Muscle layer of colon (tissue), 2 donors: ENCODE results near the gene SLC47A2.
"Not testable (repeated sequence)": the region's sequence is repeated elsewhere in the genome, so short reads cannot be mapped to it uniquely, and the experiment has no call there.

ENCODE experiments used
- H3K27ac ChIP-seq: one replicate; pipeline ENCODE4 v1.7.0; 2013; ENCODE audit warnings: low read depth, mild to moderate bottlenecking, low read length, moderate library complexity
- H3K27me3 ChIP-seq, 2 donors: one replicate each; pipeline ENCODE4 v1.7.0; 2013; ENCODE audit warnings: low read length in 2 of 2, mild to moderate bottlenecking in 2 of 2; ENCODE audit not compliant: insufficient read depth in 2 of 2, control insufficient read depth in 1 of 2
- H3K36me3 ChIP-seq: one replicate; pipeline ENCODE4 v1.7.0; 2013; ENCODE audit warnings: mild to moderate bottlenecking, low read length; ENCODE audit not compliant: insufficient read depth
- H3K4me1 ChIP-seq: one replicate; pipeline ENCODE4 v1.7.0; 2013; ENCODE audit warnings: mild to moderate bottlenecking, low read length; ENCODE audit not compliant: insufficient read depth
- H3K4me3 ChIP-seq, 2 donors: one replicate each; pipeline ENCODE4 v1.7.0; 2013; ENCODE audit warnings: low read length in 2 of 2, low read depth in 1 of 2, mild to moderate bottlenecking in 1 of 2, moderate library complexity in 1 of 2
- H3K9ac ChIP-seq: one replicate; pipeline ENCODE4 v1.7.0; 2013; ENCODE audit warnings: low read length
- H3K9me3 ChIP-seq: one replicate; pipeline ENCODE4 v1.7.0; 2013; ENCODE audit warnings: mild to moderate bottlenecking, low read length
- donor health status: abdominal sarcoma.
- donor health status: Adenocarcinoma of cecum.

Gene SLC47A2

DNA sequence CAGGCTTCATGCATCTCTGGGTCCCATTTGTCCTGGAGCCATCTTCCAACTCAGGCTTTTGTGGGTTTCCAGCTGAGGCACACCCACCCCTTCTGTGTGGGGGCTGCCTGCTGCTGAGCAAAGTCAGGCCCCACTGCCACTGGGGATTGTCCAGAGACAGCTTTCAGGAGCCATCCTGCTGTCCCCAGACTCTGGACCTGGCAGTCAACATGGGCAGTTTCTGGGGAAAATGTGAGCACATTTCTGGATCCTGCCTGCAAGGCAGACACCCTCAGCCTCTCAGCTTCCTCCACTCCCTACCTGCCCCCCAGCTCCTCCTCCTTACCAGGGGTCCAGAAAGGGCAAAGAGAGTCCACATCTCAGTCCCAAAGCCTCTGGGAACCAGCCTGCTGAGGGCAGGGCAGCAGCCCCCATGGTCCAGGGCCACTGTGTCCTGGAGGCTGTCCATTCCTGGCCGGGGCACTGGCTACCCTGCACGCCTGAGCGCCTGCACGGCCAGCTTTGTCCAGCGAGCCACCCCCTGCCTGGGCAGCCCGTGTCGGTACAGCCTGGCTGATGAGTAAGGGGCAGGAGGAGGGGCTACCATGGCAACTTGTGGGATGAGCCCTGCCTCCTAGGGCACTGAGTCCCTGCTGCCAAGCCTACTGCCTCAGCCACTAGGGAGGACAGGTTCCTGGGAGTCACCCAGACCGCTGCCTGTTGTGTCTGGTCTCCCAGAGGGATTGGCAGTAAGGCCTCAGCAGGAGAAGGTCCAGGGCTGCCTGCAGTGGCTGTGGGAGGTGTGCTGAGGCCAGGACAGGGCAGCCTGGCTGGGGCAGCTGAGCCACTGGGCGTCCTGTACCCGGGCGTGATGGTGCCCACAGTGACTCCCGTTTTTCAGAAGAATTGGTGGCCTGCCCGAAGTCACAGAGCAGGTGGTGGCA is at the start of gene SLC47A2:
SLC47A2 (minus strand) TSS at position 477 of the 923 bp plus-strand sequence; CDS start at position 448, 29 bp downstream.
- no peak within 1 kb of the TSS for H3K27ac ChIP-seq
- H3K36me3 ChIP-seq, result no peaks in the 10 kb centered on the region
- no peaks in the 10 kb centered on the region for H3K9me3 ChIP-seq
- H3K4me1 ChIP-seq, result no peaks in the 10 kb centered on the region
- no peak within 1 kb of the TSS for H3K9ac ChIP-seq
- no peak within 1 kb of the TSS for H3K4me3 ChIP-seq
- no peaks in the 10 kb centered on the region for H3K27me3 ChIP-seq

GRCh38 chr17:19766016-19766415 is 49.6 kb upstream of the SLC47A2 start:
- H3K9me3 ChIP-seq, result no peaks in the 10 kb centered on the region
- H3K4me1 ChIP-seq, result no peaks in the 10 kb centered on the region
- no peak overlapping the region for H3K4me3 ChIP-seq
- H3K27ac ChIP-seq, result no peak overlapping the region
- H3K9ac ChIP-seq, result no peak overlapping the region
- H3K36me3 ChIP-seq, result no peaks in the 10 kb centered on the region
- H3K27me3 ChIP-seq, result no peaks in the 10 kb centered on the region

GRCh38 chr17:19763991-19764390 is 47.6 kb upstream of the SLC47A2 start:
- H3K9me3 ChIP-seq, H3K4me3 ChIP-seq, H3K27ac ChIP-seq, H3K9ac ChIP-seq, H3K36me3 ChIP-seq, H3K4me1 ChIP-seq, H3K27me3 ChIP-seq: not testable (repeated sequence)

DNA sequence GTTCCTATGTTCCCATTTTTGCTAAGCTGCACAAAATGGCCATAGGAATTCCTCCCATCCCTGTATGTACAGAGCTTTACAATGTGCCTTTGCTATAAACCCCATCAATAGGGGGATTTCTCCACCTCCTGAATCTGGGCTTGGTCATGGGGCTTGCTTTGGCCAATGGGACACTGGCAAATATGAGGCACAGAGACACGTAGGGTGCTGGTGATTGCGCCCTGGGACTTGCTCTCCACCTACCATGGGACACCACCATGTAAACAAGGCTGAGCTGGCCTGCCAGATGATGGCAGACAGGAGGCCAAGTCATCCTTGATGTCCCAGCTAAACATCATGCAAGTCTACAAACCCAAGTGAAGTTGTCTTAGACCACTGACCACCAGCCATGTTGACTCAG is 47.0 kb upstream of the SLC47A2 start:
- no peaks in the 10 kb centered on the region for H3K27me3 ChIP-seq
- no peak overlapping the region for H3K4me3 ChIP-seq
- H3K36me3 ChIP-seq, result no peaks in the 10 kb centered on the region
- no peaks in the 10 kb centered on the region for H3K4me1 ChIP-seq
- no peaks in the 10 kb centered on the region for H3K9me3 ChIP-seq
- H3K9ac ChIP-seq, result no peak overlapping the region
- no peak overlapping the region for H3K27ac ChIP-seq

GRCh38 chr17:19762515-19762961 is 46.2 kb upstream of the SLC47A2 start:
- Histone ChIP-seq H3K27ac (no peak overlapping the region), H3K4me1 (no peaks in the 10 kb centered on the region), H3K9me3 (no peaks in the 10 kb centered on the region), H3K9ac (no peak overlapping the region), H3K36me3 (no peaks in the 10 kb centered on the region), H3K27me3 (no peaks in the 10 kb centered on the region), H3K4me3 (no peak overlapping the region)

DNA sequence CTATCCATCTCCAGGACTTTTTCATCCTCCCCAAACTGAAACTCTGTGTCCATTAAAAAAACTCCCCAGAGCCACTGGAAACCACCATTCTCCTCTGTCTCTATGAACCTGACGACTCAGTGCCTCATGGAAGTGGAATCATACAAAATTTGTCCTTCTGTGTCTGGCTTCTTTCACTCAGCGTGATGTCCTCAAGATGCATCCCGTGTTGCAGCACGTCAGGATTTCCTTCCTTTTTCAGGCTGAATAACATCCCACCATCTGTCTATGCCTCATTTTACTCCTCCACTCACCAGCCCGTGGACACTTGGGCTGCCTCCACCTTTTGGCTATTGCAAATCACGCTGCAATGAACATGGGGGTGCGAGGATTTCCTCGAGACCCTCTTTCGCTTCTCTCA is 44.4 kb upstream of the SLC47A2 start:
- no peak overlapping the region for H3K4me3 ChIP-seq
- H3K4me1 ChIP-seq, result no peaks in the 10 kb centered on the region
- H3K9me3 ChIP-seq, result no peaks in the 10 kb centered on the region
- H3K27me3 ChIP-seq, result no peaks in the 10 kb centered on the region
- no peaks in the 10 kb centered on the region for H3K36me3 ChIP-seq
- H3K27ac ChIP-seq, result no peak overlapping the region
- H3K9ac ChIP-seq, result no peak overlapping the region

- Histone ChIP-seq H3K4me1 (no peaks in the 10 kb centered on the region), H3K9me3 (no peaks in the 10 kb centered on the region), H3K36me3 (no peaks in the 10 kb centered on the region), H3K27me3 (no peaks in the 10 kb centered on the region), H3K4me3 (no peak overlapping the region), H3K27ac (no peak overlapping the region), H3K9ac (no peak overlapping the region)
Observed at GRCh38 chr17:19759568-19760549, 43.5 kb upstream of the SLC47A2 start.

- no peaks in the 10 kb centered on the region for H3K9me3 ChIP-seq
- no peak overlapping the region for H3K4me3 ChIP-seq
- H3K27me3 ChIP-seq, result no peaks in the 10 kb centered on the region
- no peaks in the 10 kb centered on the region for H3K36me3 ChIP-seq
- H3K9ac ChIP-seq, result no peak overlapping the region
- H3K27ac ChIP-seq, result no peak overlapping the region
- no peaks in the 10 kb centered on the region for H3K4me1 ChIP-seq
Observed at GRCh38 chr17:19757536-19758180, 41.3 kb upstream of the SLC47A2 start.

- Histone ChIP-seq H3K4me3 (no peak overlapping the region), H3K27ac (no peak overlapping the region), H3K27me3 (no peaks in the 10 kb centered on the region), H3K9me3 (no peaks in the 10 kb centered on the region), H3K9ac (no peak overlapping the region), H3K4me1 (no peaks in the 10 kb centered on the region), H3K36me3 (no peaks in the 10 kb centered on the region)
Observed at GRCh38 chr17:19756546-19756945, 40.2 kb upstream of the SLC47A2 start.

DNA sequence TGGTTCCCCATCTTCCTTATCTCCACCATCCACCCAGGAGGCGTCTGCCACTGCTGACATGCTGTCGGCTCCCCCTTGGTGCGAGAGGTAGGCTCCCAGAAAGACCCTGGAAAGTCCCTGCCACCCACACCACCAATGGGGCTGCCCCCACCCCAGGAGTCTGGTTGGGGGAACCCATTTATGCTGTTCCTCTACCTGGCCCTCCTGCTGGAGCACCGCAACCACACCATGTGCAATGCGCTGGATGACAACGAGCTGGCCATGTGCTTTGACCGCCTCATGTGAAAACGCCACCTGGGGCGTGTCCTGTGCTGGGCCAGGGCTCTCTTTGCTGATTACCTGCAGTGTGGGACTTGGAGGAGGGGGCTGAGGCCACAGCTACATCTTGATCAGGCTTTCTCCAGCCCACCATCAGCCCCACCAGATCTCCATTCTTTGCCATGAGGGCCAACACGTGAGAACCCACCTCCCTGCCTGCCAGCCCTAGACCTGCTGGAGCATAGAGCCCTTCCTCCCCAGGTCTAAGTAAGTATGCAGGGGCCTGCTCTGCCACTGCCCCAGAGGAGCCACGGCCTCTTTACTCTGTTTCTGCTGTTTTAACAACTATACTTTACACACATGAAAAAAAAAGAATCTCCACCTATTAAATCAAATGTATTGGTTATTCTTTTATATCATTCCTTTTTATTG is 39.6 kb upstream of the SLC47A2 start:
- H3K27me3 ChIP-seq, result no peaks in the 10 kb centered on the region
- H3K4me3 ChIP-seq, result no peak overlapping the region
- no peaks in the 10 kb centered on the region for H3K9me3 ChIP-seq
- no peak overlapping the region for H3K27ac ChIP-seq
- no peaks in the 10 kb centered on the region for H3K4me1 ChIP-seq
- H3K9ac ChIP-seq, result no peak overlapping the region
- no peaks in the 10 kb centered on the region for H3K36me3 ChIP-seq
